Measurements from ENCODE around the gene DDX11.
"Not testable (repeated sequence)": the region's sequence is repeated elsewhere in the genome, so short reads cannot be mapped to it uniquely, and the experiment has no call there.

- not testable (repeated sequence) for TF ChIP-seq EZH2 (IDR thresholded peaks at IDR 0.05); POLR2AphosphoS5 (IDR thresholded peaks at IDR 0.05; ENCODE audit: low read depth, low read length); CTCF (IDR thresholded peaks at IDR 0.05 in 2 of 3, conservative IDR thresholded peaks at IDR 0.05 in 1 of 3; ENCODE audit: borderline replicate concordance in 1 of 3, insufficient read depth in 1 of 3, low read depth in 2 of 3, low read length in 2 of 3); ZBTB33 (IDR thresholded peaks at IDR 0.05; ENCODE audit: extremely low read depth, insufficient replicate concordance, low read length); EZH2phosphoT487 (IDR thresholded peaks at IDR 0.05; ENCODE audit: borderline replicate concordance); POLR2A (IDR thresholded peaks at IDR 0.05; ENCODE audit: borderline replicate concordance, extremely low read depth, insufficient read depth, insufficient read length); MAX (IDR thresholded peaks at IDR 0.05); ATF3 (IDR thresholded peaks at IDR 0.05); SIN3A (IDR thresholded peaks at IDR 0.05; ENCODE audit: low read depth); REST (IDR thresholded peaks at IDR 0.05; ENCODE audit: low read depth); CEBPB (IDR thresholded peaks at IDR 0.05; ENCODE audit: low read depth); YY1 (IDR thresholded peaks at IDR 0.05; ENCODE audit: extremely low read depth, insufficient replicate concordance, low read depth, low read length); ELF1 (IDR thresholded peaks at IDR 0.05; ENCODE audit: borderline replicate concordance, low read depth)
These were observed 25.1 kb downstream of the DDX11 start for GRCh38 chr12:31098771-31099170.
